NCI-H526 (cell line): ENCODE measurements around the gene ZNF398.
"Not testable (repeated sequence)": the region's sequence is repeated elsewhere in the genome, so short reads cannot be mapped to it uniquely, and the experiment has no call there.

ENCODE experiments used
- DNase-seq, 2 experiments: peaks; one replicate each; lab custom pipeline; 2025; lab: John Stamatoyannopoulos, UW

ZNF398 gene

GRCh38 chr7:149197675-149198074 is 50.4 kb downstream of the ZNF398 start:
- no peak for DNase-seq

- DNase-seq, result no peak
These were observed 51.0 kb downstream of the ZNF398 start for GRCh38 chr7:149198161-149198816.

- no peak for DNase-seq
These were observed 52.2 kb downstream of the ZNF398 start for GRCh38 chr7:149199234-149199995.

- peak in 1 of 2 experiments; percentile 50 for DNase-seq
These were observed 55.6 kb downstream of the ZNF398 start for GRCh38 chr7:149202831-149203231.

GRCh38 chr7:149205690-149206381 is 58.6 kb downstream of the ZNF398 start:
- peak in 1 of 2 experiments; percentile 11 for DNase-seq

- DNase-seq, result no peak
These were observed 60.2 kb downstream of the ZNF398 start for GRCh38 chr7:149207324-149208035.

GRCh38 chr7:149209518-149210269 is 62.4 kb downstream of the ZNF398 start:
- DNase-seq, result peak in 1 of 2 experiments; percentile 58

GRCh38 chr7:149210551-149210950 is 63.3 kb downstream of the ZNF398 start:
- DNase-seq, result no peak

- no peak for DNase-seq
These were observed 66.9 kb downstream of the ZNF398 start for GRCh38 chr7:149214020-149214720.

- DNase-seq, result no peak
These were observed 69.1 kb downstream of the ZNF398 start for GRCh38 chr7:149216402-149216801.

GRCh38 chr7:149217570-149217969 is 70.3 kb downstream of the ZNF398 start:
- no peak for DNase-seq

- DNase-seq, result no peak
These were observed 71.5 kb downstream of the ZNF398 start for GRCh38 chr7:149218469-149219420.

- DNase-seq, result no peak
These were observed 73.3 kb downstream of the ZNF398 start for GRCh38 chr7:149220534-149220933.

GRCh38 chr7:149223176-149223575 is 75.9 kb downstream of the ZNF398 start:
- no peak for DNase-seq

- no peak for DNase-seq
These were observed 76.5 kb downstream of the ZNF398 start for GRCh38 chr7:149223761-149224160.

GRCh38 chr7:149224352-149224751 is 77.1 kb downstream of the ZNF398 start:
- DNase-seq, result no peak

- no peak for DNase-seq
These were observed 77.9 kb downstream of the ZNF398 start for GRCh38 chr7:149225106-149225505.

GRCh38 chr7:149225656-149226055 is 78.4 kb downstream of the ZNF398 start:
- DNase-seq, result no peak

- DNase-seq, result not testable (repeated sequence)
These were observed 79.1 kb downstream of the ZNF398 start for GRCh38 chr7:149226366-149226765.
